Fibroblast of pulmonary artery (primary cell): Measurements from ENCODE around the gene BLOC1S4.

Experiments
- DNase-seq: peaks from one replicate; pipeline ENCODE4 v3.0.0-alpha.2; 2010; ENCODE audit warnings: low read depth
- H3K4me3 ChIP-seq: replicated peaks from 2 replicates; pipeline ENCODE4 v1.5.1; 2011; ENCODE audit warnings: low read depth, mild to moderate bottlenecking, control low read depth, low read length, moderate library complexity
- CTCF ChIP-seq: IDR thresholded peaks from 2 replicates; pipeline ENCODE4 v1.5.1; 2011; ENCODE audit warnings: mild to moderate bottlenecking, control low read depth, low read length, inconsistent platforms; ENCODE audit errors: missing control alignments

The BLOC1S4 gene

DNA sequence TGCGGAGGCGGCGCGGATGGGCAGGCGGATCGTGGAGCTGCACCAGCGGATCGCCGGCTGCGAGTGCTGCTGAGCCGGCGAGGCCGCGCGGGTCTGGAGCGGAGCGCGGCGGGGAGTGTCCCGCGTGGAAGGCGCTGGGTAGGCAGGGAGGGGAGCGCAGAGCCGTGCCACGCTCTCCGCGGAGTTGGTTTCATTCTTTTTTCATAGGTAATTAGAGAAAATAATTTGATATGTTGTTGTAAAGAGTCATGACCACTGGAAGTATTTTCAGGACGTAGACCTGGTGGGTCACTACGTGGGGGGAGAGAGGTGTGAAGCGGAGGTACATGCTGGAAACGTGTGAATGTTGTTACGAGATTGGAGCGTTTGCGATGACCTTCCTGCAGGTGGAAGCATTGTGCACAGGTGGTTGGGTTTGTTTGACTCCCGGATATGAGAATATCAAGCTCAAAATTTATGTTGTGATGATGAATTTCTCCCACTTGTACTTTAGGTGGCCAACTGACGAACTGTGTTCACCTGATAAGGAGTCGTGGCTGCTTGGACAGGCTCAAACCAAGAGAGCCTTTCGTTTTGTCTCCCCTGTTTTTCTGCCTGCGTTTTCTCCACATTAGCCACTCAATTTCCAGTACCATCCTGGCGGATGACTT is 41.3 kb upstream of the BLOC1S4 start:
- peak; percentile 34 for TF ChIP-seq CTCF
- peak; percentile 41 for DNase-seq
- peak overlapping the region; percentile 67 for H3K4me3 ChIP-seq

DNA sequence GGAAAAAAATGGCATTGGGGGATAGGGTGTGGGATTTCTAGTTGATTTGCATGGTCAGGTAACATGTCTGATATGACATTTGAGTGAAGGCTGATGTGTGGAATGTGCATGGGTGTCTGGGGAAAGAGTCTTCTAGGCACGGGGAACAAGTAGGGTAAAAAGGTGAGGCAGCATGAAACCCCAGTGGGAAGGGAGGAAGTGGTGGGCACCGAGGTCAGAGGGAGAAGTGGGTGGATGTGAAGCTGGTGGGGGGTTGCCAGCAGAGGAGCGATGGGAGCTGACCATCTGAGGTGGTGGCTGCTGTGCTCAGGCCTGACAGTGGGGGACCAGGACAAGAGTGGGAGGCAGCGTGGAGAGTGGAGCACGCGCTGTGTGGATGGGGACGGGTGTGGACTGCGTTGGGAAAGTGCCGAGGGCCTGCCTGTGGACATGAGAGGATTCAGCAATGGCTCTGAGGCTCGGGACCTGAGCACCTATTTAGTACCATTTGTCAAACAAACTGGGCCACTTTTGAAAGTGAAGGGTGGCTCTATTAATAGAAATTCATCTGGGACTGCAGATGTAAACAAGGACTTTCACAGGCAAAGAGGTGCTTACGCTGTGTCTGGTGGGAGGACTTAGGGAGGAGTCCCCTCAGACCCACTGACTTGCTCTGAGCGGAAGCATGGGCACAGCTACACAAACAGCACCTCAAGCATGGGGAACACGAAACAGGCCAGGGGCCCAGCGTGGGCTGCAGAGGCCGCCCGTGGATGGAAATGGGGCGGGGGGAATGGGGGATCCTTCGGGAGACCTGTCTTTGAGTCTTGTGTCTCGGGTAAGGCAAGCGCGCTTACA is 39.0 kb upstream of the BLOC1S4 start:
- DNase-seq, result no peak
- no peak for TF ChIP-seq CTCF
- H3K4me3 ChIP-seq, result no peak overlapping the region

DNA sequence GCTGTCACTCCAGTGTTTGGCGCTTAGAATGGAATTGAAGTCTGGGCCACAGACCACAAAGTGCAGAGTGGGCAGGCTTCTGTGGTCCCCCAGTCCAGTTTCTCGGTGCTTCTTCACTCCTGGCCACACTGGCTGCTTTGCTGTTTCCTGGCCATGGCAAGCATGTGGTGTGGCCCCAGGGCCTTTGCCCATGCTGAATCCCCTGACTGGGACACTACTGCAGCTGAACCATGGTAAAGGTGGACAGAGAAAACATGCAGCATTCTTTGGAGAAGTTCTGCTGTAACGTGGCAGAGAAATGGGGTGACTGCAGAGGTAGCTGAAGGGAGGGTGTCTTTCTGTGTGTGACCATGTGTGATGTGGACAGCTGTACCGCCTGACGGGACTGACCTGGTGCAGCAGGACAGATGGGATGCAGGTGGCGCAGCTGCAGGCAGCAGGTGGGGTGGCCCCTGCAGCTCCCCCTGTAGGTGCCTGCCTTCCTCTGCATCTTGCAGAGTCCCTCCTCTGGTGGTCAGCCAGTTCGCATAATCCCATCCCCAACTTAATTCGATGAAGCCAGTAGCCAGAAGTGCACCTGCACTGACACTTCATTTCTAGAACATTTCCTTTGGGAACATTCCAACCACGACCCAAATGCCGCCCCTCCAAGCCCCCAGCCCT is 35.5 kb upstream of the BLOC1S4 start:
- H3K4me3 ChIP-seq, result no peak overlapping the region
- no peak for DNase-seq
- peak; percentile 4 for TF ChIP-seq CTCF

GRCh38 chr4:6681191-6681590 is 34.8 kb upstream of the BLOC1S4 start:
- H3K4me3 ChIP-seq, result no peak overlapping the region
- TF ChIP-seq CTCF, result no peak
- DNase-seq, result no peak

GRCh38 chr4:6682862-6683590 is 32.9 kb upstream of the BLOC1S4 start:
- no peak overlapping the region for H3K4me3 ChIP-seq
- no peak for TF ChIP-seq CTCF
- DNase-seq, result no peak

- DNase-seq, result no peak
- no peak overlapping the region for H3K4me3 ChIP-seq
- TF ChIP-seq CTCF, result no peak
Observed at GRCh38 chr4:6684656-6685055, 31.3 kb upstream of the BLOC1S4 start.
